ENCODE measurements around the gene CSTPP1.

- TF ChIP-seq POLR2AphosphoS5 (IDR thresholded peaks at IDR 0.05): no peak
- TF ChIP-seq EP300 (IDR thresholded peaks at IDR 0.05): no peak
- TF ChIP-seq CTCF (IDR thresholded peaks at IDR 0.05): no peak
- no peak for TF ChIP-seq POLR2A (IDR thresholded peaks at IDR 0.05; ENCODE audit: low read depth)
Observed at GRCh38 chr11:47148903-47149531, 212.5 kb downstream of the CSTPP1 start.

Data from esophagus muscularis mucosa (tissue), 4 donors.